Right lobe of liver (tissue), 6 donors: Measurements from ENCODE around the gene GIGYF2. TPM values are rescaled to one million over a fixed set of nuclear protein-coding genes. Genes with fewer than 3 reads are reported as not detected.

Source experiments
- ATAC-seq, 4 donors: fragments of 200-7000 bp; cut with Tn5 transposase; one replicate each; pipeline ENCODE4 v1.9.1; 2020; ENCODE audit warnings: mild to moderate bottlenecking in 4 of 4, moderate library complexity in 4 of 4
- DNase-seq, 3 donors: peaks; one replicate each; pipeline ENCODE4 v3.0.0-alpha.2; 2020
- H3K27ac ChIP-seq, 3 donors: fragments of 200-600 bp; one replicate each; pipeline ENCODE4 v1.8.0; 2022
- H3K27me3 ChIP-seq, 2 donors: fragments of 200-600 bp; one replicate each; pipeline ENCODE4 v1.8.0; 2022
- H3K36me3 ChIP-seq, 4 donors: fragments of 200-600 bp; sonication (generic) in 1 of 4; one replicate each; pipeline versions ENCODE4 v1.5.1 to v1.8.0; 2017 to 2022; ENCODE audit warnings: control low read depth in 1 of 4
- H3K4me1 ChIP-seq, 4 donors: fragments of 200-600 bp; sonication (generic) in 1 of 4; one replicate each; pipeline versions ENCODE4 v1.5.1 to v1.8.0; 2017 to 2022; ENCODE audit warnings: control low read depth in 1 of 4
- H3K4me3 ChIP-seq, 3 donors: fragments of 200-600 bp; one replicate each; pipeline ENCODE4 v1.8.0; 2022
- H3K9me3 ChIP-seq, 4 donors: fragments of 200-600 bp; sonication (generic) in 1 of 4; one replicate each; pipeline versions ENCODE4 v1.5.1 to v1.8.0; 2017 to 2022; ENCODE audit warnings: control low read depth in 1 of 4
- POLR2A ChIP-seq: fragments of 450-650 bp; IDR thresholded peaks from one replicate; pipeline ENCODE4 v1.6.1; 2017; ENCODE audit warnings: antibody characterized with exemption, mild to moderate bottlenecking
- WGBS: methylation state at CpG from one replicate; pipeline ENCODE4 v1.1.6; 2018; ENCODE audit warnings: low coverage, low lambda C conversion rate; ENCODE audit not compliant: insufficient coverage; ENCODE audit errors: missing lambda C conversion rate; 5-methylcytosine and 5-hydroxymethylcytosine counted together
- intact Hi-C, 2 donors: fragments of 100-400 bp; cut with DNase I; formaldehyde crosslinking; loops; one replicate each; pipeline versions ENCODE4 v1.11.2 to v1.14.1; 2022
- total RNA-seq, 6 experiments: library from RNA; depleted of rRNA in 2 of 6; stranded (reverse); fragments of >200 nt in 2 of 6; fragmentation: NEBNext Ultra II Directional in 3 of 6; extraction: Animal tissue kit (Norgen Biotek cat#: 25700) in 3 of 6; gene quantifications; one replicate each; pipeline versions ENCODE4 v1.1.0 to v1.2.4, GENCODE V29; 2016 to 2023
- TF ChIP-seq, protein P1 (sequence below), 4 donors: fragments of 200-600 bp in 3 of 4; fragments of 450-650 bp in 1 of 4; IDR thresholded peaks; one replicate each; pipeline versions ENCODE4 v1.5.1 to v1.8.0; 2016 to 2022; ENCODE audit warnings: antibody characterized with exemption in 4 of 4, mild to moderate bottlenecking in 2 of 4
- donor health status: DM: no; HTN: yes; CAD: no.
- donor health status: DM: no; HTN: no; CAD: no.
- donor health status: DM: no; HTN: no; CAD: no.
- donor health status: DM: no; HTN: yes; CAD: no.
- donor health status: DM: no; HTN: yes; CAD: no.

GIGYF2 gene
- total RNA-seq, 6 experiments from 2014 or later, result 25.7 to 35.0 (median 32.6) TPM

DNA sequence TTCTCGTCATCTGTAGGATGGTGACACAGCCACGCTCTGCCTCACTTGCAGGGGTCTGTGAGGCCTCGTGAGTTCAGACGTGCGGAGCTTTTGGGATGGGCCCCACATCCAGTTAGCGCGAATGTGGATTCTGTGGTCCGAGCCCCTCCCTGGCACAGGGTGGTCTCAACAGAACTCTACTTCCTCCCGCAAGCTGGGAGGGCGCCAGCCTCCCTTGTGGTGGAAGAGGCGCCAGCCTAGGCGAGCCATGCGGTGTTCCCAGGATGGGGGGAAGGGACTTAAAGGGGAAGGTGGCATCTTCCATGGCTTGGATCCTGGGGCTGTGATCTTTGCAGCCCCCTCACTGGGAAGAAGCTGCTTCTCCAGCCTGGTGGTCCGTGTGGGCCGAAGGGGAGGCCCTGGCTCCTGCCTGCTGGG is 174.3 kb downstream of the GIGYF2 start:
- 83% methylated on average over 4 of the region's 15 CpGs for WGBS
- Histone ChIP-seq H3K4me3 (no peak overlapping the region), H3K27ac (no peak overlapping the region), H3K36me3 (no peaks in the 10 kb centered on the region), H3K9me3 (no peaks in the 10 kb centered on the region), H3K27me3 (no peaks in the 10 kb centered on the region), H3K4me1 (peaks cover 0 to 28% (median 7%) of the 10 kb centered on the region in 4 donors)
- no peak for TF ChIP-seq POLR2A
- TF ChIP-seq, protein P1, sequence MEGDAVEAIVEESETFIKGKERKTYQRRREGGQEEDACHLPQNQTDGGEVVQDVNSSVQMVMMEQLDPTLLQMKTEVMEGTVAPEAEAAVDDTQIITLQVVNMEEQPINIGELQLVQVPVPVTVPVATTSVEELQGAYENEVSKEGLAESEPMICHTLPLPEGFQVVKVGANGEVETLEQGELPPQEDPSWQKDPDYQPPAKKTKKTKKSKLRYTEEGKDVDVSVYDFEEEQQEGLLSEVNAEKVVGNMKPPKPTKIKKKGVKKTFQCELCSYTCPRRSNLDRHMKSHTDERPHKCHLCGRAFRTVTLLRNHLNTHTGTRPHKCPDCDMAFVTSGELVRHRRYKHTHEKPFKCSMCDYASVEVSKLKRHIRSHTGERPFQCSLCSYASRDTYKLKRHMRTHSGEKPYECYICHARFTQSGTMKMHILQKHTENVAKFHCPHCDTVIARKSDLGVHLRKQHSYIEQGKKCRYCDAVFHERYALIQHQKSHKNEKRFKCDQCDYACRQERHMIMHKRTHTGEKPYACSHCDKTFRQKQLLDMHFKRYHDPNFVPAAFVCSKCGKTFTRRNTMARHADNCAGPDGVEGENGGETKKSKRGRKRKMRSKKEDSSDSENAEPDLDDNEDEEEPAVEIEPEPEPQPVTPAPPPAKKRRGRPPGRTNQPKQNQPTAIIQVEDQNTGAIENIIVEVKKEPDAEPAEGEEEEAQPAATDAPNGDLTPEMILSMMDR (IDR thresholded peaks at IDR 0.05), result no peak
- intact Hi-C loops, result no loop called here
- DNase-seq (peak in 1 of 3 donors; percentile 43), ATAC-seq (no peak)

DNA sequence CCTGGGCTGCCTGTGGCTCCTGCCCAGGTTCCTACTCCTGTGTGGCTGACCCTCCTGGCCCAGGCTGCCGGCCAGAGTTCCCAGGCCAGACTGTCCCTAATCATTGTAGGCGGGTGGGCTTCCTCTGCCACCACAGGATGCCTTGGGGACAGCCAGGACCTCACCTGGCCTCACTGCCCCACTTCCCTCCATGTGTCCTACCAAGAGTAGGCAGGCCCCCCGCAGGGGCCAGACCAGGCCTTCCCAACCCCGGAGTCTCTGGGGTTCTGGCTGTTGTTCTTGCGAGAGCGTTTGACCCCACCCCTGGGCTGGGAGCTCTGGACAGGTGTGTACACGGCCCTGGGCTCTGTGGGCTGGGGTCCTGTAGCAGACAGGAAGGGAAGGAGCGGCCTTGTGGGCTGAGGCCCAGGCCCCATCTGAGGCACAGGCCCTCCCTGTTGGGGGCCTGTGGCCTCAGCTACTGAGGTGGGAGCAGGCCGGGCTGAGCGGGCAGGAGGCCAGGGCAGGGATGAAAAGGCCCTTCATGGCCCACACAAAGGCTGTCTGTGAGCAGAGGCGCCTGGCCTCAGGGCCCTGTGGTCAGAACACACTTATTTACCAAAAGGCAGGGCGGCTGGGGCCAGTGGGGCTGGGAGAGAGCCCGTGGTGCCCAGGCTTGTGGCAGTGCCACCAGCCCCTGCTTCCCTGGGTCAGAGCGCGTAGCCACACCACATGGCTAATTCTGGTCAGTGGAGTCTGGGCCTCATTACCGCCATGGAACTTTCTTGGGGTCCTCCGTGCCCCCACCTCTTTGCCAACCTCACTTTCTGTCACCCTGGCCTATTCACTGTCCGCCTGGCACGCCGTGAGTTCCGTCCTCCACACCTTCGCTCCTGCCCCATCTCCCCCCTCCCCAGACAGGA is 175.0 kb downstream of the GIGYF2 start:
- H3K27ac ChIP-seq, result peak overlapping the region in 1 of 3 donors; percentile 16
- TF ChIP-seq POLR2A, result no peak
- TF ChIP-seq, protein P1 (IDR thresholded peaks at IDR 0.05), result no peak
- no peak for DNase-seq
- WGBS, result 100% methylated on average over 3 of the region's 22 CpGs
- no peak for ATAC-seq
- H3K4me1 ChIP-seq, result peaks cover 0 to 28% (median 7%) of the 10 kb centered on the region in 4 donors
- H3K4me3 ChIP-seq, result no peak overlapping the region
- H3K27me3 ChIP-seq, result no peaks in the 10 kb centered on the region
- H3K36me3 ChIP-seq, result no peaks in the 10 kb centered on the region
- H3K9me3 ChIP-seq, result no peaks in the 10 kb centered on the region
- intact Hi-C loops, result no loop called here

DNA sequence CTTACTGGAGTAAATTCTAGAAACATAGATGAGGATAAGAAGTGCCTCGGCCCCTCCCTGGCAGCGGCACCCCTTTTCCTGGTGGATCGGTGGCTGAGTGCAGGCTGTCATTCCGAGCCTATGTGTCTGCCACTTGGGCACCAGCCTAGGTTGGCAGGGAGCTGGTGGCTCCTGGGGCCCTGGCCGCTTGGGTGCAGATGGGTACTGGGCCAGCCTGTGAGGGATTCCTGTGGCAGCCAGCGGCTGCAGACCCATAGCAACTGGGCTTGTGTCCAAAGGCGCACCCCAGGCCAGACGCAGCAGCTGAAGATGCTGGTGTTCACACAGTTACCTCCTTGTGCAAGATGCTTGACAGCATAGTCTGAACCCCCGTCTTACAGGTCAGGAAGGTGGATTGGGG is 175.7 kb downstream of the GIGYF2 start:
- Histone ChIP-seq H3K36me3 (no peaks in the 10 kb centered on the region), H3K27me3 (no peaks in the 10 kb centered on the region), H3K27ac (peak overlapping the region in 1 of 3 donors; percentile 89), H3K4me3 (no peak overlapping the region), H3K9me3 (no peaks in the 10 kb centered on the region), H3K4me1 (peaks cover 0 to 28% (median 7%) of the 10 kb centered on the region in 4 donors)
- TF ChIP-seq, protein P1 (IDR thresholded peaks at IDR 0.05), result no peak
- TF ChIP-seq POLR2A, result no peak
- intact Hi-C loops, result no loop called here
- ATAC-seq (no peak), DNase-seq (peak in 1 of 3 donors; percentile 44)
- 97% methylated on average over 5 of the region's 9 CpGs for WGBS

DNA sequence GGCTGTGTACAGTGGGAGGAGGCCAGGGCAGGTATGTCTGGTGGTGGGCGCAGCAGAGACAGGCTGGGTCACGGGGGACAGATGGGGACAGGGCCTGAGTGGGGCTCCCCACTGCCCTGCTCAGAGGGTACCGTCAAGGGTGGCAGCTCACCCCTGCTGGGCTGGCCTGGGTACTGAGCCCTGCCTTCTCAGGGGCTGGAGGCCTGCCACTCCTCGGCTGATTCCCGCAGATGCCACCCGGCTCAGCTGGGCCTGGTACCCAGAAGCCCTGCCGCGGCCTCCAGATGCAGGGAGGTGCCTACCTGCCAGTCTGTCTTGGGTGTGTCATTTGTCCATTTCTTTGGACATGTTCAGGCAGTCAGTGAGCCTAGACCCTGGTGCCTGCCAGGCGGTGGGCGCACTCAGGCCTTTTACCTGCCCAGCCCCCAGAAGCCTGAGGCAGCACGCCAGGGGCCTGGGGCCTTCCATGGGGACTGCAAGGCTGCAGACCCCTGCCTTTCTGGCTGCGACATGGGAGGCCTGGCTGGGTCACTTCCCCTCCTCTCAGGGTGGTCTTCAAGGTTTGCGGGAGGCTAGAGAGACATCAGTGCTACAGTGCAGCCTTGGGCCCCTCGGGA is 176.3 kb downstream of the GIGYF2 start:
- peak overlapping the region in 2 of 3 donors; percentile 24 to 89 for H3K27ac ChIP-seq
- no peaks in the 10 kb centered on the region for H3K36me3 ChIP-seq
- DNase-seq (peak in 1 of 3 donors; percentile 49), ATAC-seq (no peak)
- H3K4me1 ChIP-seq, result peaks cover 0 to 28% (median 7%) of the 10 kb centered on the region in 4 donors
- intact Hi-C loops, result no loop called here
- H3K4me3 ChIP-seq, result no peak overlapping the region
- TF ChIP-seq, protein P1 (IDR thresholded peaks at IDR 0.05), result no peak
- TF ChIP-seq POLR2A, result no peak
- H3K9me3 ChIP-seq, result no peaks in the 10 kb centered on the region
- H3K27me3 ChIP-seq, result no peaks in the 10 kb centered on the region
- 100% methylated on average over 3 of the region's 14 CpGs for WGBS
